22Rv1 (cell line): ENCODE data around the gene ADAP1.

Experiments
- ZFX ChIP-seq: fragments of 450-650 bp; IDR thresholded peaks from 2 replicates; pipeline ENCODE4 v1.6.1; 2017; ENCODE audit warnings: antibody characterized with exemption, borderline replicate concordance
- TF ChIP-seq, protein P1 (sequence below): fragments of 450-650 bp; IDR thresholded peaks from 2 replicates; pipeline ENCODE4 v1.5.1; 2017; ENCODE audit warnings: mild to moderate bottlenecking

DNA sequence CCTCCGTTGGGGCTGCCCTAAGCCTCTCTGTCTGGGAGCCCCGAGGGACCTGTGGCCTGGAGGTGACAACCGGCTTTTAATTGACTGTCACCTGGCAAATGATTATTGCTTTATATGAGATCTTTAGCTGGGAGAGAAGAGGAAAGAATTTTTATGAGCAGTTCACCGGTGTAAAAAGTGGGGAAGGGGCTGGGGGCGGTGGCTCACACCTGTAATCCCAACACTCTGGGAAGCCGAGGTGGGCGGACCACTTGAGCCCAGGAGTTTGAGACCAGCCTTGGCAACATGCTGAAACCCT lies 23.5 kb upstream of the ADAP1 start:
- TF ChIP-seq, protein P1, sequence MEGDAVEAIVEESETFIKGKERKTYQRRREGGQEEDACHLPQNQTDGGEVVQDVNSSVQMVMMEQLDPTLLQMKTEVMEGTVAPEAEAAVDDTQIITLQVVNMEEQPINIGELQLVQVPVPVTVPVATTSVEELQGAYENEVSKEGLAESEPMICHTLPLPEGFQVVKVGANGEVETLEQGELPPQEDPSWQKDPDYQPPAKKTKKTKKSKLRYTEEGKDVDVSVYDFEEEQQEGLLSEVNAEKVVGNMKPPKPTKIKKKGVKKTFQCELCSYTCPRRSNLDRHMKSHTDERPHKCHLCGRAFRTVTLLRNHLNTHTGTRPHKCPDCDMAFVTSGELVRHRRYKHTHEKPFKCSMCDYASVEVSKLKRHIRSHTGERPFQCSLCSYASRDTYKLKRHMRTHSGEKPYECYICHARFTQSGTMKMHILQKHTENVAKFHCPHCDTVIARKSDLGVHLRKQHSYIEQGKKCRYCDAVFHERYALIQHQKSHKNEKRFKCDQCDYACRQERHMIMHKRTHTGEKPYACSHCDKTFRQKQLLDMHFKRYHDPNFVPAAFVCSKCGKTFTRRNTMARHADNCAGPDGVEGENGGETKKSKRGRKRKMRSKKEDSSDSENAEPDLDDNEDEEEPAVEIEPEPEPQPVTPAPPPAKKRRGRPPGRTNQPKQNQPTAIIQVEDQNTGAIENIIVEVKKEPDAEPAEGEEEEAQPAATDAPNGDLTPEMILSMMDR, result no peak
- TF ChIP-seq ZFX, result no peak
